Measurements from ENCODE around the gene TCN1.
"Not testable (repeated sequence)": the region's sequence is repeated elsewhere in the genome, so short reads cannot be mapped to it uniquely, and the experiment has no call there.

TCN1 gene

GRCh38 chr11:59866397-59866796 lies at the start of gene TCN1:
TSS of gene TCN1 (minus strand) at chr11:59866487. CDS start at chr11:59866470, 17 bp downstream.
- no peak for DNase-seq

GRCh38 chr11:59903569-59903968 lies 37.3 kb upstream of the TCN1 start:
- not testable (repeated sequence) for DNase-seq

GRCh38 chr11:59901306-59901705 lies 35.0 kb upstream of the TCN1 start:
- no peak for DNase-seq

- DNase-seq, result no peak
Observed at GRCh38 chr11:59900366-59901126, 34.3 kb upstream of the TCN1 start.

- DNase-seq, result no peak
Observed at GRCh38 chr11:59899532-59899931, 33.2 kb upstream of the TCN1 start.

- DNase-seq, result no peak
Observed at GRCh38 chr11:59898650-59899049, 32.4 kb upstream of the TCN1 start.

GRCh38 chr11:59898046-59898445 lies 31.8 kb upstream of the TCN1 start:
- DNase-seq, result no peak

GRCh38 chr11:59894616-59895015 lies 28.3 kb upstream of the TCN1 start:
- DNase-seq, result no peak

- no peak for DNase-seq
Observed at GRCh38 chr11:59891781-59892181, 25.5 kb upstream of the TCN1 start.

- not testable (repeated sequence) for DNase-seq
Observed at GRCh38 chr11:59887156-59887555, 20.9 kb upstream of the TCN1 start.

GRCh38 chr11:59883597-59883996 lies 17.3 kb upstream of the TCN1 start:
- DNase-seq, result no peak

- no peak for DNase-seq
Observed at GRCh38 chr11:59879567-59879966, 13.3 kb upstream of the TCN1 start.

- DNase-seq, result no peak
Observed at GRCh38 chr11:59878575-59878974, 12.3 kb upstream of the TCN1 start, which contains the start of gene OOSP3. TSS of gene OOSP3 (plus strand) at chr11:59878782. CDS start at chr11:59878809, 27 bp downstream.

GRCh38 chr11:59877784-59878183 lies 11.5 kb upstream of the TCN1 start:
- no peak for DNase-seq

GRCh38 chr11:59877325-59877724 lies 11.0 kb upstream of the TCN1 start:
- no peak for DNase-seq

- no peak for DNase-seq
Observed at GRCh38 chr11:59875856-59876519, 9.7 kb upstream of the TCN1 start.

- no peak for DNase-seq
Observed at GRCh38 chr11:59872076-59872475, 5.8 kb upstream of the TCN1 start.

GRCh38 chr11:59867946-59868345 lies 1.7 kb upstream of the TCN1 start:
- DNase-seq, result no peak

- no peak for DNase-seq
Observed at GRCh38 chr11:59866836-59867235, 549 bp upstream of the TCN1 start.

GRCh38 chr11:59865031-59865430 lies 1.3 kb downstream of the TCN1 start:
- no peak for DNase-seq

GRCh38 chr11:59862252-59862651 lies 4.0 kb downstream of the TCN1 start:
- DNase-seq, result no peak

GRCh38 chr11:59859673-59860072 lies 6.6 kb downstream of the TCN1 start:
- no peak for DNase-seq

- no peak for DNase-seq
Observed at GRCh38 chr11:59857439-59858434, 8.6 kb downstream of the TCN1 start.

Measured in NCI-H524 treated with DMSO at 0.1 percent for 48 hours (cell line).